H1 (cell line): ENCODE data around the gene ARHGAP25. TPM values are rescaled to one million over a fixed set of nuclear protein-coding genes. Genes with fewer than 3 reads are reported as not detected.

ENCODE experiments used
- CTCF ChIA-PET: fragments of 300-600 bp; sonication (Branson Sonifier 250); formaldehyde crosslinking; loops from one replicate; lab custom pipeline; 2021; ENCODE audit not compliant: partially characterized antibody; lab: Charles Lee
- POLR2A ChIA-PET: fragments of 300-600 bp; sonication (Branson Sonifier 250); formaldehyde crosslinking; loops from one replicate; lab custom pipeline; 2021; ENCODE audit warnings: inconsistent platforms; ENCODE audit not compliant: partially characterized antibody; lab: Charles Lee
- DNase-seq, 2 experiments: peaks; one replicate each; pipeline versions ENCODE4 v3.0.0 to v3.0.0-alpha.2; 2010 to 2022; ENCODE audit warnings: low spot score in 2 of 2, low read depth in 1 of 2, mixed read lengths in 1 of 2
- FAIRE-seq: peaks from 2 replicates; lab custom pipeline; 2011; peaks lifted over from hg19 to GRCh38; lab: Jason Lieb, UNC
- H2AFZ ChIP-seq: 2 replicates; pipeline ENCODE4 v1.8.1; 2012; ENCODE audit warnings: low read length, inconsistent platforms
- H2AK5ac ChIP-seq: 2 replicates; pipeline ENCODE4 v1.6.1; 2013; ENCODE audit warnings: low read depth, low read length
- H2BK120ac ChIP-seq: replicated peaks from 2 replicates; pipeline ENCODE3; 2013; ENCODE audit warnings: low read depth, low read length, inconsistent platforms
- H2BK12ac ChIP-seq: 2 replicates; pipeline ENCODE4 v1.6.1; 2013; ENCODE audit warnings: low read depth, low read length
- H2BK15ac ChIP-seq: 2 replicates; pipeline ENCODE4 v1.6.1; 2013; ENCODE audit warnings: low read length
- H2BK20ac ChIP-seq: 2 replicates; pipeline ENCODE4 v1.6.1; 2013; ENCODE audit warnings: low read length
- H2BK5ac ChIP-seq: 2 replicates; pipeline ENCODE4 v1.6.1; 2013; ENCODE audit warnings: low read depth, low read length
- H3K14ac ChIP-seq: 2 replicates; pipeline ENCODE4 v1.6.1; 2013; ENCODE audit warnings: inconsistent platforms; ENCODE audit not compliant: insufficient read length
- H3K18ac ChIP-seq: 2 replicates; pipeline ENCODE4 v1.6.1; 2013; ENCODE audit warnings: low read length; ENCODE audit errors: extremely low read depth
- H3K23ac ChIP-seq: 2 replicates; pipeline ENCODE4 v1.6.1; 2013; ENCODE audit warnings: inconsistent platforms; ENCODE audit not compliant: insufficient read length
- H3K23me2 ChIP-seq: 2 replicates; pipeline ENCODE4 v1.6.1; 2013; ENCODE audit warnings: low read depth, low read length
- H3K27ac ChIP-seq: 2 replicates; pipeline ENCODE4 v1.6.1; 2011; ENCODE audit warnings: low read depth, low read length, inconsistent platforms
- H3K27me3 ChIP-seq, 4 experiments: replicated peaks in 1 of 4; 1 replicate in 1 of 4; 2 replicates in 3 of 4; pipeline versions ENCODE4 v1.6.1 to v1.8.1; 2011 to 2013; ENCODE audit warnings: low read length in 3 of 4, mild to moderate bottlenecking in 3 of 4, inconsistent platforms in 2 of 4, mixed read lengths in 2 of 4, moderate library complexity in 1 of 4; ENCODE audit not compliant: control insufficient read depth in 3 of 4, insufficient read depth in 3 of 4; ENCODE audit errors: extremely low read depth in 1 of 4
- H3K36me3 ChIP-seq, 4 experiments: 2 replicates each; pipeline versions ENCODE4 v1.6.1 to v1.8.1; 2011 to 2013; ENCODE audit warnings: mild to moderate bottlenecking in 4 of 4, low read length in 3 of 4, moderate library complexity in 2 of 4, control low read depth in 1 of 4, inconsistent platforms in 1 of 4; ENCODE audit not compliant: insufficient read depth in 4 of 4, control insufficient read depth in 2 of 4
- H3K4ac ChIP-seq: replicated peaks from 2 replicates; pipeline ENCODE3; 2013; ENCODE audit warnings: low read length, low read depth, mixed read lengths, inconsistent platforms; ENCODE audit not compliant: insufficient read length
- H3K4me1 ChIP-seq, 4 experiments: replicated peaks in 1 of 4; 1 replicate in 1 of 4; 2 replicates in 3 of 4; pipeline versions ENCODE4 v1.6.1 to v1.8.1; 2011 to 2013; ENCODE audit warnings: low read length in 3 of 4, inconsistent platforms in 2 of 4, mixed read lengths in 1 of 4; ENCODE audit not compliant: insufficient read depth in 4 of 4, control insufficient read depth in 3 of 4
- H3K4me2 ChIP-seq, 2 experiments: 2 replicates each; pipeline versions ENCODE4 v1.6.1 to v1.8.1; 2011 to 2013; ENCODE audit warnings: low read depth in 2 of 2, low read length in 2 of 2, control low read depth in 1 of 2, inconsistent platforms in 1 of 2, mild to moderate bottlenecking in 1 of 2; ENCODE audit not compliant: insufficient read depth in 1 of 2
- H3K4me3 ChIP-seq, 4 experiments: fragments of 200-600, 300-600 bp in 1 of 4; sonication (generic), shearing (Covaris generic), sonication (Bioruptor Twin) in 1 of 4; 2 replicates each; pipeline versions ENCODE4 v1.5.1 to v1.8.1; 2011 to 2016; ENCODE audit warnings: low read length in 4 of 4, low read depth in 3 of 4, control low read depth in 2 of 4, inconsistent platforms in 2 of 4, mild to moderate bottlenecking in 2 of 4, mixed read lengths in 1 of 4, moderate library complexity in 1 of 4; ENCODE audit not compliant: insufficient read depth in 2 of 4; ENCODE audit errors: extremely low read depth in 1 of 4
- H3K56ac ChIP-seq: replicated peaks from 2 replicates; pipeline ENCODE3; 2013; ENCODE audit warnings: low read depth, mild to moderate bottlenecking, mixed read lengths, low read length, inconsistent platforms; ENCODE audit not compliant: insufficient read length
- H3K79me1 ChIP-seq: 2 replicates; pipeline ENCODE4 v1.6.1; 2013; ENCODE audit warnings: low read depth, low read length, control low read depth
- H3K79me2 ChIP-seq, 2 experiments: 2 replicates each; pipeline versions ENCODE4 v1.6.1 to v1.8.1; 2012 to 2013; ENCODE audit warnings: low read length in 2 of 2, mild to moderate bottlenecking in 2 of 2, inconsistent platforms in 1 of 2; ENCODE audit not compliant: insufficient read depth in 2 of 2, control insufficient read depth in 1 of 2
- H3K9ac ChIP-seq, 4 experiments: replicated peaks in 1 of 4; 1 replicate in 1 of 4; 2 replicates in 3 of 4; pipeline versions ENCODE4 v1.6.1 to v1.8.1; 2011 to 2013; ENCODE audit warnings: low read depth in 3 of 4, low read length in 3 of 4, control low read depth in 2 of 4, mild to moderate bottlenecking in 2 of 4, moderate library complexity in 2 of 4, inconsistent platforms in 1 of 4; ENCODE audit errors: extremely low read depth in 1 of 4
- H3K9me3 ChIP-seq, 2 experiments: 2 replicates each; pipeline versions ENCODE4 v1.6.1 to v1.8.1; 2012 to 2013; ENCODE audit warnings: mild to moderate bottlenecking in 2 of 2, moderate library complexity in 2 of 2, control low read depth in 1 of 2, inconsistent platforms in 1 of 2, low read depth in 1 of 2, low read length in 1 of 2, mixed read lengths in 1 of 2; ENCODE audit not compliant: insufficient read depth in 2 of 2
- H4K20me1 ChIP-seq, 2 experiments: replicated peaks in 1 of 2; 2 replicates each; pipeline versions ENCODE3 to v1.8.1; 2011 to 2013; ENCODE audit warnings: inconsistent platforms in 2 of 2, low read length in 2 of 2, mild to moderate bottlenecking in 1 of 2; ENCODE audit not compliant: insufficient read depth in 2 of 2, control insufficient read depth in 1 of 2
- H4K5ac ChIP-seq: 2 replicates; pipeline ENCODE4 v1.6.1; 2013; ENCODE audit warnings: low read length, low read depth, mixed read lengths, inconsistent platforms; ENCODE audit not compliant: insufficient read length
- H4K8ac ChIP-seq: 2 replicates; pipeline ENCODE4 v1.8.0; 2013; ENCODE audit warnings: mild to moderate bottlenecking, moderate library complexity, low read length, inconsistent platforms; ENCODE audit not compliant: insufficient read depth; ENCODE audit errors: extremely low read depth
- H4K91ac ChIP-seq: replicated peaks from 2 replicates; pipeline ENCODE3; 2013; ENCODE audit warnings: low read length, mixed read lengths, inconsistent platforms; ENCODE audit not compliant: insufficient read length
- YY1 ChIP-seq: IDR thresholded peaks from 2 replicates; pipeline ENCODE4 v1.6.1; 2011; ENCODE audit warnings: low read depth, mild to moderate bottlenecking, low read length
- WGBS, 2 experiments: shearing (Covaris generic) in 1 of 2; methylation state at CpG; one replicate each; pipeline versions ENCODE4 v1.1.6 to v1.1.7; 2013 to 2015; ENCODE audit warnings: low lambda C conversion rate in 2 of 2, mixed read lengths in 2 of 2, inconsistent platforms in 1 of 2, low coverage in 1 of 2, missing lambda C conversion rate in 1 of 2; ENCODE audit not compliant: insufficient replicate concordance in 2 of 2, insufficient coverage in 1 of 2, insufficient read length in 1 of 2; ENCODE audit errors: extremely low coverage in 1 of 2, missing lambda C conversion rate in 1 of 2; 5-methylcytosine and 5-hydroxymethylcytosine counted together
- polyA plus RNA-seq, 7 experiments: library from polyadenylated mRNA; depleted of rRNA in 3 of 7; stranded (reverse) in 5 of 7; unstranded in 2 of 7; fragments of >200 nt in 5 of 7; fragments of 200-250 nt in 2 of 7; gene quantifications; 1 replicate in 5 of 7; 2 replicates in 1 of 7; 4 replicates in 1 of 7; pipeline versions ENCODE4 v1.2.1 to v1.2.3, GENCODE V29; 2011 to 2013; ENCODE audit warnings: missing spikeins in 2 of 7, mixed read lengths in 2 of 7
- total RNA-seq: library from RNA; stranded (reverse); fragmentation: NEBNext Ultra II Directional; extraction: Animal tissue kit (Norgen Biotek cat#: 25700); gene quantifications from 2 replicates; pipeline ENCODE4 v1.2.1, GENCODE V29; 2021
- TF ChIP-seq, protein P1 (sequence below): IDR thresholded peaks from 2 replicates; pipeline ENCODE4 v1.6.1; 2012; ENCODE audit warnings: inconsistent platforms
- TF ChIP-seq, protein P2 (sequence below): IDR thresholded peaks from 2 replicates; pipeline ENCODE4 v1.6.1; 2011; ENCODE audit warnings: low read length, improper control_type of control experiment

The ARHGAP25 gene
- total and polyA plus RNA-seq, 2 of the 8 experiments (the other 6 are each of a cell fraction or from before 2014, with no cell fraction given), result 1.00 to 1.2 TPM

- 86% methylated on average over 2 of the region's 2 CpGs; no CpG with 5 or more reads in 1 of the 2 experiments for WGBS, 2 experiments
These were observed 34.1 kb upstream of the ARHGAP25 start for GRCh38 chr2:68700560-68700959.

More at GRCh38 chr2:68700560-68700959, 34.1 kb upstream of the ARHGAP25 start:
- DNase-seq (no peak), FAIRE-seq (no peak)
- Histone ChIP-seq H3K18ac (no peak overlapping the region), H2AFZ (no peak overlapping the region), H3K79me2 (no peaks in the 10 kb centered on the region), H3K27ac (no peak overlapping the region), H3K23me2 (no peaks in the 10 kb centered on the region), H2AK5ac (no peak overlapping the region), H3K23ac (no peak overlapping the region), H2BK120ac (no peak overlapping the region), H3K4me3 (no peak overlapping the region; a peak in 1 of 8 replicates), H4K8ac (no peak overlapping the region), H4K20me1 (no peaks in the 10 kb centered on the region), H2BK5ac (no peak overlapping the region), H3K56ac (no peak overlapping the region), H3K4me1 (peaks cover 0 to 6% (median 2%) of the 10 kb centered on the region in 4 experiments; a peak in 2 of 7 replicates), H2BK20ac (no peak overlapping the region), H3K36me3 (no peaks in the 10 kb centered on the region; a peak in 3 of 8 replicates), H2BK12ac (no peak overlapping the region), H3K79me1 (no peaks in the 10 kb centered on the region), H3K4ac (no peak overlapping the region), H4K91ac (no peak overlapping the region), H2BK15ac (no peak overlapping the region), H3K14ac (no peak overlapping the region), H3K9ac (no peak overlapping the region), H4K5ac (no peak overlapping the region), H3K27me3 (no peaks in the 10 kb centered on the region)
- ChIA-PET CTCF (interaction anchor here (0.6 to 1.7 kb wide), 5 partner anchors 9 to 398 kb away, joined by 3 to 7 read pairs (median 3); no protein-coding TSS in a partner anchor), POLR2A (no interaction called here)
- TF ChIP-seq, protein P1, sequence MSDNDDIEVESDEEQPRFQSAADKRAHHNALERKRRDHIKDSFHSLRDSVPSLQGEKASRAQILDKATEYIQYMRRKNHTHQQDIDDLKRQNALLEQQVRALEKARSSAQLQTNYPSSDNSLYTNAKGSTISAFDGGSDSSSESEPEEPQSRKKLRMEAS, result no peak
- TF ChIP-seq YY1, result no peak
- TF ChIP-seq, protein P2, sequence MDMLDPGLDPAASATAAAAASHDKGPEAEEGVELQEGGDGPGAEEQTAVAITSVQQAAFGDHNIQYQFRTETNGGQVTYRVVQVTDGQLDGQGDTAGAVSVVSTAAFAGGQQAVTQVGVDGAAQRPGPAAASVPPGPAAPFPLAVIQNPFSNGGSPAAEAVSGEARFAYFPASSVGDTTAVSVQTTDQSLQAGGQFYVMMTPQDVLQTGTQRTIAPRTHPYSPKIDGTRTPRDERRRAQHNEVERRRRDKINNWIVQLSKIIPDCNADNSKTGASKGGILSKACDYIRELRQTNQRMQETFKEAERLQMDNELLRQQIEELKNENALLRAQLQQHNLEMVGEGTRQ, result no peak
- TF ChIP-seq, all 59 proteins: peak for 0
- Histone ChIP-seq H3K4me2 (no peak overlapping the region), H3K9me3 (peaks cover 7 to 17% of the 10 kb centered on the region in 2 experiments; a peak in 2 of 4 replicates)
